ENCODE data around the gene IZUMO1.
"Not testable (repeated sequence)": the region's sequence is repeated elsewhere in the genome, so short reads cannot be mapped to it uniquely, and the experiment has no call there.

The IZUMO1 gene

DNA sequence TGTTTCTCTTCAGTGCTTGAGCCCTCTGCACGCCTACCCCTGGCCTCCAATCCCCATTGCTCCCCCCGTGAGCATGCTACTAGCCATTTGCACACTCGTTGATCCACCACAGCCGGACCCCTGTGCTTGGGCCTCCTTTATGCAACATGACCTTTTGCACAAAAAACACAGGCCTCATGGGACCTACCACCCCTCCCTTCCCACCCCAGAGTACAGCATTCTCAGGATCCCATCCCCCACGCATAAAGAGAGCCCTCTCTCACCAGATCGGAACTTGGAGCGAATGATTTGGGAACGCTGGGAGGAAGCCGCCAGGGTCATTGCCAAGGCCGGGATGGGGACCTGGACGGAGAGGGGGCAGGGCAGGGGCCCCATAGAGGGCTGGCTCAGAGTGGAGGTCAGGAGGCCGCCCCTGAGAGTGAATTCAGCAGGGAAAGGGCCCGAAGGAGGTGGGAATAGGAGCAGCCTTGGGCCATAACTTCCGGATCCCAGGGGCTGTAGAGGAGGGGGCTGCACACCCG, 27.9 kb downstream of the IZUMO1 start:
- no peak overlapping the region for H3K4me3 ChIP-seq
- peak overlapping the region in 1 of 21 experiments; percentile 45 for H3K27ac ChIP-seq

- not testable (repeated sequence) for H3K27ac ChIP-seq, H3K4me3 ChIP-seq
Observed at GRCh38 chr19:48718106-48718505, 28.6 kb downstream of the IZUMO1 start.

- Histone ChIP-seq H3K27ac (peak overlapping the region in 15 of 21 experiments; percentile 2 to 83 (median 40)), H3K4me3 (peak overlapping the region in 3 of 7 experiments; percentile 3 to 17 (median 15))
Observed at GRCh38 chr19:48716562-48717291, 30.0 kb downstream of the IZUMO1 start.

- H3K27ac ChIP-seq, result peak overlapping the region in 17 of 21 experiments; percentile 29 to 90 (median 79)
- H3K4me3 ChIP-seq, result peak overlapping the region in 3 of 7 experiments; percentile 33 to 64 (median 51)
Observed at GRCh38 chr19:48715681-48716171, 31.0 kb downstream of the IZUMO1 start.

- peak overlapping the region in 20 of 21 experiments; percentile 60 to 90 (median 81) for H3K27ac ChIP-seq
- peak overlapping the region; percentile 33 to 64 (median 54) for H3K4me3 ChIP-seq
Observed at GRCh38 chr19:48714759-48715675, 31.7 kb downstream of the IZUMO1 start.

- Histone ChIP-seq H3K4me3 (peak overlapping the region; percentile 41 to 67 (median 55)), H3K27ac (peak overlapping the region in 20 of 21 experiments; percentile 60 to 90 (median 81))
Observed at GRCh38 chr19:48713864-48714755, 32.6 kb downstream of the IZUMO1 start.

GRCh38 chr19:48713041-48713863, 33.5 kb downstream of the IZUMO1 start:
- Histone ChIP-seq H3K4me3 (peak overlapping the region; percentile 41 to 67 (median 55)), H3K27ac (peak overlapping the region in 13 of 21 experiments; percentile 26 to 90 (median 48))

- Histone ChIP-seq H3K4me3 (no peak overlapping the region), H3K27ac (no peak overlapping the region)
Observed at GRCh38 chr19:48711106-48711662, 35.5 kb downstream of the IZUMO1 start.

DNA sequence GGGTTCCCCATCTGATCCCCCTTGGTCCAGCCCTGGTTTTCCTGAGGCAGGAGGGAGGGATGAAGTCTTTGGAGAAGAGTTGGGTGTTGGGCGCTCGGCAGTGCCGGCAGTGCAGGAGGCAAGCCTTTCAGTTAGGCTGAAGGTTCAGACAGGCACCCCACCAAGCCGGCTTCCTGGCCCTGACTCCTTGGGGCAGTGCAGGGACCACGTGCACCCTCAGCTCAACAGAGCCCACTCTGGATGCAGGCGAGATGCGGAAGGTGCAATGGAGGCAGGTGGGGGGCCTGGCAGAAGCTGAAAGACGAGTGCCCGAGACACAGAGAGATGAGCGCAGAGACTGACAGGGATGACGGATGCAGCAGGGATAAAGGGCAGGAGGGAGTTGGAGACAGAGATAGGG, 38.2 kb downstream of the IZUMO1 start:
- no peak overlapping the region for H3K4me3 ChIP-seq

GRCh38 chr19:48705431-48705830, 41.3 kb downstream of the IZUMO1 start:
- no peak overlapping the region for H3K27ac ChIP-seq
- no peak overlapping the region for H3K4me3 ChIP-seq

More for the DNA sequence above, 38.2 kb downstream of the IZUMO1 start:
- H3K27ac ChIP-seq, result no peak overlapping the region

GRCh38 chr19:48703316-48703715, 43.4 kb downstream of the IZUMO1 start:
- H3K27ac ChIP-seq, result no peak overlapping the region
- H3K4me3 ChIP-seq, result no peak overlapping the region

DNA sequence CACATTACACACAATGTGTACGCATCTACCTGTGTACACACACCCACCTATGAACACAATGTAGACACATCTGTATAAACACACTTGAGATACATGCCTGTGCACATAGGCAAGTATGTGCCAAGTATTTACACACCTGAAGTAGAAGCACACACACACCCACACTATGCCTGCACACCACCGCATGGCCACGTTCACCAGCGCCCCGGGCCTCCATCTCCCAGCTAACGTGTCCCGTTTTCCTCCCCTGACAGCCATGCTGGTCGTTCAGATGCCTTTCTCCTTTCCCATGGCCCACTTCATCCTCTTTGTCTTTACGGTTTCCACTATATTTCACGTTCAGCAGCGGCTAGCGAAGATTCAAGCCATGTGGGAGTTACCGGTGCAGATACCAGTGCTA, 44.0 kb downstream of the IZUMO1 start:
- Histone ChIP-seq H3K27ac (no peak overlapping the region), H3K4me3 (no peak overlapping the region)

GRCh38 chr19:48698046-48698445, 48.7 kb downstream of the IZUMO1 start:
- Histone ChIP-seq H3K27ac (peak overlapping the region in 1 of 21 experiments; percentile 3), H3K4me3 (no peak overlapping the region)

- Histone ChIP-seq H3K4me3 (peak overlapping the region; percentile 22 to 37 (median 28)), H3K27ac (peak overlapping the region in 20 of 21 experiments; percentile 8 to 90 (median 74))
Observed at GRCh38 chr19:48696353-48697010, 50.2 kb downstream of the IZUMO1 start.

GRCh38 chr19:48695743-48696352, 50.9 kb downstream of the IZUMO1 start, which contains the start of gene FUT2:
Gene FUT2, plus strand, starts transcription at chr19:48695971. Its CDS starts 6,986 bp downstream, at chr19:48702957.
- H3K27ac ChIP-seq, result peak within 1 kb of the TSS in 20 of 21 experiments; percentile 8 to 90 (median 74)
- H3K4me3 ChIP-seq, result peak within 1 kb of the TSS; percentile 22 to 37 (median 28)

DNA sequence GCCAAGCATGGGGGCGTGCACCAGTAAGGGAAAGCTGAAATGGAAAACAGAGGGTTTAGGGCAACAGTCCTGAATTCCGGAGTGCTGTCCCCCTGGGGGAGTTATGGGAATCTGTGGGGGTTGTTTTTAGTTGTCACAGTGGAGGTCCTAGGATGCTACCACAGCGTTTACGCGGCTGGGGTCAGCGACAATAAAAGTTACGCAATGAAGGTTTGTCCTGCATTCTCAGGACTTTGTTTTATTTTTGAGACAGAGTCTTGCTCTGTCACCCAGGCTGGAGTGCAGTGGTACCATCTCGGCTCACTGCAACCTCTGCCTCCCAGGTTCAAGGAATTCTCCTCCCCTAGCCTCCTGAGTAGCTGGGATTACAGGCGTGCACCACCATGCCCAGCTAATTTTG, 53.1 kb downstream of the IZUMO1 start:
- not testable (repeated sequence) for H3K27ac ChIP-seq

More for the DNA sequence above, 53.1 kb downstream of the IZUMO1 start:
- H3K4me3 ChIP-seq, result not testable (repeated sequence)
